ENCODE results near the gene MRC2.

MRC2 gene

DNA sequence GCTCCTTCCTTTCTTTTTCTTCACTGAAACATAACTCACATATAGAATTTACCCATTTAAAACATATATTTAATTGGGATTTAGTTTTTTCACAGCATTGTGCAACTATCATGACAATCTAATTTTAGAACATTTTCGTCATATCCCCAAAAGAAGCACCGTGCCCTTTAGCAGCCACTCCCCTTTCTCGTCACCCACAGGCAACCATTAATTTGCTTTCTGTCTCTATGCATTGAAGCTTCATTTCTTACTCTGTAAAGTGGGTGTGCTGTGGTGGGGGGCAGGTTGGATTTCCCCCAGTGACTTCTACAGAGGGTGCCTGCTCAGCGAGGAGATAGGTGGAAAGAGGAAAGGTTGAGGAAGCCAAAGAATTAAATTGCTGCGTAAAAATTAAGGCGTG, 35.8 kb downstream of the MRC2 start:
- H3K9me3 ChIP-seq (ENCODE audit: control insufficient read depth, low read length) = no peaks in the 10 kb centered on the region
- H3K4me1 ChIP-seq = no peaks in the 10 kb centered on the region
- no peaks in the 10 kb centered on the region for H3K27me3 ChIP-seq (ENCODE audit: control insufficient read depth, insufficient read depth, low read length)
- H3K79me2 ChIP-seq = no peaks in the 10 kb centered on the region
- TF ChIP-seq, protein P1, sequence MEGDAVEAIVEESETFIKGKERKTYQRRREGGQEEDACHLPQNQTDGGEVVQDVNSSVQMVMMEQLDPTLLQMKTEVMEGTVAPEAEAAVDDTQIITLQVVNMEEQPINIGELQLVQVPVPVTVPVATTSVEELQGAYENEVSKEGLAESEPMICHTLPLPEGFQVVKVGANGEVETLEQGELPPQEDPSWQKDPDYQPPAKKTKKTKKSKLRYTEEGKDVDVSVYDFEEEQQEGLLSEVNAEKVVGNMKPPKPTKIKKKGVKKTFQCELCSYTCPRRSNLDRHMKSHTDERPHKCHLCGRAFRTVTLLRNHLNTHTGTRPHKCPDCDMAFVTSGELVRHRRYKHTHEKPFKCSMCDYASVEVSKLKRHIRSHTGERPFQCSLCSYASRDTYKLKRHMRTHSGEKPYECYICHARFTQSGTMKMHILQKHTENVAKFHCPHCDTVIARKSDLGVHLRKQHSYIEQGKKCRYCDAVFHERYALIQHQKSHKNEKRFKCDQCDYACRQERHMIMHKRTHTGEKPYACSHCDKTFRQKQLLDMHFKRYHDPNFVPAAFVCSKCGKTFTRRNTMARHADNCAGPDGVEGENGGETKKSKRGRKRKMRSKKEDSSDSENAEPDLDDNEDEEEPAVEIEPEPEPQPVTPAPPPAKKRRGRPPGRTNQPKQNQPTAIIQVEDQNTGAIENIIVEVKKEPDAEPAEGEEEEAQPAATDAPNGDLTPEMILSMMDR (IDR thresholded peaks at IDR 0.05) = no peak
- H3K4me3 ChIP-seq (ENCODE audit: low read depth, low read length) = no peak overlapping the region
- H3K27ac ChIP-seq = no peak overlapping the region
- no peak overlapping the region for H3K9ac ChIP-seq
- H3K4me2 ChIP-seq (ENCODE audit: low read length) = no peak overlapping the region
- no peak overlapping the region for H2AFZ ChIP-seq
- no peaks in the 10 kb centered on the region for H3K36me3 ChIP-seq (ENCODE audit: control insufficient read depth, insufficient read depth, low read length)

DNA sequence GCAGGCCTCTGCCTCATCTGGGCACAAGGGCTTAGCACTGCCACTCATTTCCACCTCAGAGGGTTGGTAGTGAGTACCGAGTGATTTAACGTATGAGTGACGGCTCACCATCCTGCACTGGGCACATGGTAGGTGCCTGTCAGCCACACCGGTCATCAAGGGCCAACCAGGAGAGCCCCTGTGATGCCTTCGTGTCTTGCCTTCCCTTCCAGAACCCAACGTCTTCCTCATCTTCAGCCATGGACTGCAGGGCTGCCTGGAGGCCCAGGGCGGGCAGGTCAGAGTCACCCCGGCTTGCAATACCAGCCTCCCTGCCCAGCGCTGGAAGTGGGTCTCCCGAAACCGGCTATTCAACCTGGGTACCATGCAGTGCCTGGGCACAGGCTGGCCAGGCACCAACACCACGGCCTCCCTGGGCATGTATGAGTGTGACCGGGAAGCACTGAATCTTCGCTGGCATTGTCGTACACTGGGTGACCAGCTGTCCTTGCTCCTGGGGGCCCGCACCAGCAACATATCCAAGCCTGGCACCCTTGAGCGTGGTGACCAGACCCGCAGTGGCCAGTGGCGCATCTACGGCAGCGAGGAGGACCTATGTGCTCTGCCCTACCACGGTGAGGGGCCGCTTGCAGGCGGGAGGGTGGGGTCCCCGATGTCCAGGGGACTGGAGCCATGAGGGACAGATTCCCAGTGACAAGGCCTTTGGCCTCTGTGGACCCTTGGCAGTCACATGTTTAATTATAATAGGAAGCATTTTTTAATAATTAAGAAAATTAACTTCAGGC, 37.1 kb downstream of the MRC2 start:
- H3K4me2 ChIP-seq (ENCODE audit: low read length) = no peak overlapping the region
- no peak overlapping the region for H3K27ac ChIP-seq
- H3K4me3 ChIP-seq (ENCODE audit: low read depth, low read length) = no peak overlapping the region
- H3K9me3 ChIP-seq (ENCODE audit: control insufficient read depth, low read length) = no peaks in the 10 kb centered on the region
- H3K79me2 ChIP-seq = no peaks in the 10 kb centered on the region
- TF ChIP-seq, protein P1 (IDR thresholded peaks at IDR 0.05) = no peak
- no peaks in the 10 kb centered on the region for H3K36me3 ChIP-seq (ENCODE audit: control insufficient read depth, insufficient read depth, low read length)
- no peak overlapping the region for H3K9ac ChIP-seq
- H3K27me3 ChIP-seq (ENCODE audit: control insufficient read depth, insufficient read depth, low read length) = no peaks in the 10 kb centered on the region
- no peak overlapping the region for H2AFZ ChIP-seq
- no peaks in the 10 kb centered on the region for H3K4me1 ChIP-seq

DNA sequence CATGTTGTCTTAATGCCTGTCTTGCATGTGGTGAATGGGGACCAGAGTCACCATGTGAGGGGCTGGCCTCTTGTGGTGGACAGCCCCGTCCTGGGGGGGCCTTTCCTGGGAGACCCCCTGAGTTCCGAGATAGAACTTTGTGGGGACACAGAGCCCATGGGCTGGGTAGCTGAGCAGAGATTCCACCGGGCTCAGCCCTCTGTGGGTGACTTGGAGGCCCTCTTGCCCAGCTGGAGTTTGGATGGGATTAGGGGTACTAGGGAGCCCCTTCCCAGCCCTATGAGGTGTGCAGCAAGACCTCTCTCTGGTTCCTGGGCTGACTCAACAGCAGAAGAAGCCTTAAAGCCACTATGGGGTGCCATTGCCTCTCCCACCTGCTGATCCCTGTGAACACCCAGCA, 38.1 kb downstream of the MRC2 start:
- H3K4me2 ChIP-seq (ENCODE audit: low read length) = no peak overlapping the region
- no peaks in the 10 kb centered on the region for H3K36me3 ChIP-seq (ENCODE audit: control insufficient read depth, insufficient read depth, low read length)
- no peaks in the 10 kb centered on the region for H3K9me3 ChIP-seq (ENCODE audit: control insufficient read depth, low read length)
- H2AFZ ChIP-seq = no peak overlapping the region
- no peak overlapping the region for H3K27ac ChIP-seq
- no peaks in the 10 kb centered on the region for H3K79me2 ChIP-seq
- H3K4me1 ChIP-seq = no peaks in the 10 kb centered on the region
- H3K9ac ChIP-seq = no peak overlapping the region
- H3K27me3 ChIP-seq (ENCODE audit: control insufficient read depth, insufficient read depth, low read length) = no peaks in the 10 kb centered on the region
- TF ChIP-seq, protein P1 (IDR thresholded peaks at IDR 0.05) = no peak
- H3K4me3 ChIP-seq (ENCODE audit: low read depth, low read length) = no peak overlapping the region

DNA sequence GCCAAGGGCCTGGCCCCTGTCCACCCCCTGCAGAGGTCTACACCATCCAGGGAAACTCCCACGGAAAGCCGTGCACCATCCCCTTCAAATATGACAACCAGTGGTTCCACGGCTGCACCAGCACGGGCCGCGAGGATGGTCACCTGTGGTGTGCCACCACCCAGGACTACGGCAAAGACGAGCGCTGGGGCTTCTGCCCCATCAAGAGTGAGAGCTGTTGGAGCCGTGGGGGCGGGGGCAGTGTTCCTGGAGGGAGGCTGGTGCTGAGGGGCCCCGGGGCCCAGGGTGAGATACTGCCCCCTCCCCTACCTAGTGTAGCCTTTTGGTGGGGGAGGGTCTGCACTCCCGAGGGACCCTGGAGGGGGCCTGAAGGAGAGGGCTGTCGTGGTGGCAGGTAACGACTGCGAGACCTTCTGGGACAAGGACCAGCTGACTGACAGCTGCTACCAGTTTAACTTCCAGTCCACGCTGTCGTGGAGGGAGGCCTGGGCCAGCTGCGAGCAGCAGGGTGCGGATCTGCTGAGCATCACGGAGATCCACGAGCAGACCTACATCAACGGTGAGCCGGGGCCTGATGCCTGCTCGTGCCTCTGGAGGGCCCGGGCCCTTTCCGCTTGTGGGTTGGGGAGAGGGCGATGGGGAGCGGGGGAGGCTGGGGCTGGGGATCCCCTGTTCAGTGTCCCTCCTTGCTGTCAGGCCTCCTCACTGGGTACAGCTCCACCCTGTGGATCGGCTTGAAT, 38.8 kb downstream of the MRC2 start:
- Histone ChIP-seq H3K4me1 (no peaks in the 10 kb centered on the region), H3K4me3 (ENCODE audit: low read depth, low read length) (no peak overlapping the region), H2AFZ (no peak overlapping the region), H3K4me2 (ENCODE audit: low read length) (no peak overlapping the region), H3K79me2 (no peaks in the 10 kb centered on the region), H3K27ac (no peak overlapping the region), H3K36me3 (ENCODE audit: control insufficient read depth, insufficient read depth, low read length) (no peaks in the 10 kb centered on the region), H3K9me3 (ENCODE audit: control insufficient read depth, low read length) (no peaks in the 10 kb centered on the region), H3K27me3 (ENCODE audit: control insufficient read depth, insufficient read depth, low read length) (no peaks in the 10 kb centered on the region), H3K9ac (no peak overlapping the region)
- TF ChIP-seq, protein P1 (IDR thresholded peaks at IDR 0.05) = no peak
